GM12891 (cell line): ENCODE results near the gene FAM118B.

Experiments
- POLR2A ChIP-seq: IDR thresholded peaks from 2 replicates; pipeline ENCODE4 v1.6.1; 2011; ENCODE audit warnings: low read depth, low read length, control low read depth
- TAF1 ChIP-seq: IDR thresholded peaks from 2 replicates; pipeline ENCODE4 v1.6.1; 2011; ENCODE audit warnings: low read depth, low read length, control low read depth

DNA sequence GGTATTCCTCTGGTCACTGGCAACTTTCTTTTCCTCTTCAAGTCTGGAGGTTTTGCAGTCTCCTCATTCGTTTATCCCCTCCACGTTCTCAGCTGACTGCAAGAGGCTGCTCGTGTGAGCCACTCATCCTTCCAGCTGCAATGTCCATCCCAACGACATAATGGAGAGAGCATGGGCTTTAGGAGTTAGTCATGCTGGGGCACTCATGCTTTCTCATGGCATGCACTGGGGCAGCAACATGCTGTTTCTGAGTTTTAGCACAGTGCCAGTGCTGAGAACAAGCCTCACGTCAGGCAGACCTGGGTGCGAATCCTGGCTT, 99.4 kb downstream of the FAM118B start:
- no peak for TF ChIP-seq TAF1
- no peak for TF ChIP-seq POLR2A
